DMS114 treated with DMSO at 0.1 percent for 48 hours (cell line): Measurements from ENCODE around the gene QKI.
"Not testable (repeated sequence)": the region's sequence is repeated elsewhere in the genome, so short reads cannot be mapped to it uniquely, and the experiment has no call there.

ENCODE experiments used
- DNase-seq: peaks from one replicate; lab custom pipeline; 2025; ENCODE audit not compliant: unreplicated experiment; lab: John Stamatoyannopoulos, UW

Gene QKI

DNA sequence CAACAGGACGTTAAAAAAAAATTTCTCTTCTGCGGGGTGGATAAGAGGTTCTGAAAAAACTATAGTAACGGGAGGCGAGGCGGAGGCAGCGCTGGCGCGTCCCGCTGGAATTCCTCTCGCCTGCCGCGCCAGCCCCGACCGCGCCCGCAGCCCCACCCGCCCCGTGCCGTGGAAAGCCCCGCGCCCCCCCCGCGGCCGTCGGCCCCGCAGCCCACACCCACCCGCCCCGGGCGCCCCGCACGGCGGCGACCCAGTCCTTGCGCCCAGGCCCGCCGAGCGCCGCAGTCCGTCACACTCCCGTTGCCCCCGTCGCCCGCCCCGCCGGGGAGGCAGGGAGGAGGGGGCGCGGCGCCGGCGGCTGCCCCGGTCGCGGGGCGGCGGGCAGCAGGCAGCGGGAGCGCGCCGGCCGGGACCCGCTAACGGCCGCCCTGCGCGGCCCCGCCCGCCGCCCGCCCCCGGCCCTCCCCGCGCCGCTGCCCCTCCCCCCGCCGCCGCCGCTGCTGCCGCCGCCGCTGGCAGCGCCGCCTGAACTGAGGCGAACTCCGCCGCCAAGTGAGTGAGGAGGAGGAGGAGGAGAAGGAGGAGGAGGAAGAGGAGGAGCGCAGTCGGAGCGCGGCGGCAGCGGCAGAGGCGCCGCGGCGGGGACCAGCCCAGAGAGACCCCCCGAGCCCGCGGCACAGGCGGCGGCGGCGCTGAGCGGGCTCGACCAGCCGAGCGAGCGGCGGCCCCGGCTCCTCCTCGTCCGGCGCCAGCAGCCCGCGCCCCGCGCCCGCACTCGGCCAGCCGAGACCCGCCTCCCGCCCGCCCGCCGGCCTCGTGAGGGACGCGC is at the start of gene QKI:
TSS of gene QKI (plus strand) at position 602 of the 829 bp plus-strand sequence. CDS start 476 bp downstream, outside the sequence.
- peak; percentile 4 for DNase-seq

DNA sequence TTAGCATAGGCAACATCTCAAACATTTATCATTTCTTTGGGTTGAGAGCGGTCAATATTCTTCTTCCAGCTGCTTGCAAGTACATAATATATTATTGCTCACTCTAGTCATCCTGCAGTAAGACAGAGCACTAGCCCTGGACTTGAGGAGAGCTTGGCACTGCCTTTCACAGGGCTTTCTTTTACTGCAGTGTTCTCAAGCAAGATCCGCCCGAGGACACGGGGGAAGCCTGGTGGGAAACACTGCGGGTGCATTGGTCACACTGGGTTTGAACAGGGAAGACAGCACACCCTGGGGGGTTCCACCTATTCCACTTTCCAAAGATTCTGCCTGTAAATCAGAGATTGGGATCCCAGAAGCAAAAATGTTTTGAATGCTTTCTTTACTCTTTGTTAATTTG is 48.2 kb upstream of the QKI start:
- DNase-seq = no peak

DNA sequence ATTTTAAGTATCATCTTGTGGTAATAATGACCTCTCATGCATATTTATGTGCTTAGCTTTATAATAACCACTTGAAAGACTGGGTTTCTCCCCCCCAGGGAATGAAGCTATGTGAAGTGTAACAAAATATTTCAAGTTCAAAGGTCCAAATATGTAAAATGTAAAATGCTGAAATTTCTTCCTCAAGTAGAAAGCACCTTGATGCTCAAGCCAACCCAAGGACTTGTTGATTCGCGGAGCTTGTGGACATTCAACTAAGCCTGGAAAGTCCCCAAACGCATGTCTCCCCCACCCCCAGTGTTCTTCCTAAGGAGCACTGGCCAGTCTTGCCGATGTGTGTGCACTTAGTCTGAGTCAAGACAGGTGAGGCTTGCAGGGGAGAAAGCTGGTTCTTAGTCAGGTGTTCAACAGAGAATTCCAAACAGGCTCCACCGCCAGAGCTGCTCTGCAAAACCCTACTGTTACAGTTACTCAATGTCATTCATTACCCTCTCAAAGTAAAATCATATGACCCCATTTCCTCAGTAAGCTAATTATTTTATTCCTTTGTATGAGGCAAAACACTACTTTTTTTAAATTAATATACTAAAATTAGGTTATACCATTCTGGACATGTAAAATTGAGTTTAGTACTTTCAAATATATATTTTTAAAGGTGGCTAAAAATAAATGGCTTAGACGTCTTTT is 46.9 kb upstream of the QKI start:
- DNase-seq = no peak

DNA sequence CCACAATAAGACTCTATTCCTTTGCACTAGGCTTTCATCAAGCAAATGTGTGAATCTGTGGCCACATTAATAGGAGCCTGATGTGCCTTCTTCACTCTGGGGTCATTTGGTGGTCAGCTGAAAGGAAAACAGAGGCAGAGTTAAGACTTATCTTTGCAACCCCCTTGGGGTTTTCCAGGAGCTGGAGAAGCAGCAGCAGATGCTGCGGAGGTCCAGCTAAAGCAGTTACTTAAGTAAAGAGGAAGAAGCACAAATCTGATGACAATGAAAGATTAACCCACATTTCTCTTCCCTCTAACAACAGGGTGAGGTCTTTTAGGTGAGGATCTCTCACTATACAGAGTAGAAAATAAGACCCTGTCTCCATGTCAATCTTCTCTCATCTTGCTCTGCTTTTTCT is 45.4 kb upstream of the QKI start:
- DNase-seq = no peak

DNA sequence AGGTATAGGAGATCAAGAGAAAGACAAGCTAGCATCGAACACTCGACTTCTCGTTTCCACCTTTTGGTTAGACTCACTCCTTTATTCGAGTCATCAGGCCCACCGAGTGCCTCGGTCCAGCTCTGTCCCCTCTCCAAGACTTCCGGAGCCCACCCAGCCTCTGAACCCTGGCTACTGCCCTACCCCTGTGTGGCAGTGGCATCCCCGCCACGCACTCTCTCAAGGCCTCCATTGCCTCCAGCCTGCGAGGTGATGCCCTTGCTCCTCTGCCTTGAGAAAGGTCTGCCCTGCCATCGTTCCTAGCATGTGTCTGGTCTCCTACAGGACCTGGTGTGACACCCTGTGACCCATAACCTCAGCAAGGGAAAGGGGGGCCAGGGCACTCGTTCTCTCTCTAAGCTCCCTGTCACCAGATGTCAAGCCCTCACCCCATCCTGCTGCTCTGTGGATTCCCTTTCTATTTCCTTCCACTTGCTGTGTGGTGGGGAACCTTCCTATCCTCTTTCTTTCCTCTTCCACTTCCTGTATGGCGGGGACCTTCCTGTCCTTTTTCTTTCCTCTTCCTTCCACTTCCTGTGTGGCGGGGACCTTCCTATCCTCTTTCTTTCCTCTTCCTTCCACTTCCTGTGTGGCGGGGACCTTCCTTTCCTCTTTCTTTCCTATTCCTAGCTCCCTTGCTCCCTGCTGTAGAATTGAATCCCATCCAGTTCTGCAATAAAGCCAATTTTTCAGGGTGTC is 44.7 kb upstream of the QKI start:
- no peak for DNase-seq

DNA sequence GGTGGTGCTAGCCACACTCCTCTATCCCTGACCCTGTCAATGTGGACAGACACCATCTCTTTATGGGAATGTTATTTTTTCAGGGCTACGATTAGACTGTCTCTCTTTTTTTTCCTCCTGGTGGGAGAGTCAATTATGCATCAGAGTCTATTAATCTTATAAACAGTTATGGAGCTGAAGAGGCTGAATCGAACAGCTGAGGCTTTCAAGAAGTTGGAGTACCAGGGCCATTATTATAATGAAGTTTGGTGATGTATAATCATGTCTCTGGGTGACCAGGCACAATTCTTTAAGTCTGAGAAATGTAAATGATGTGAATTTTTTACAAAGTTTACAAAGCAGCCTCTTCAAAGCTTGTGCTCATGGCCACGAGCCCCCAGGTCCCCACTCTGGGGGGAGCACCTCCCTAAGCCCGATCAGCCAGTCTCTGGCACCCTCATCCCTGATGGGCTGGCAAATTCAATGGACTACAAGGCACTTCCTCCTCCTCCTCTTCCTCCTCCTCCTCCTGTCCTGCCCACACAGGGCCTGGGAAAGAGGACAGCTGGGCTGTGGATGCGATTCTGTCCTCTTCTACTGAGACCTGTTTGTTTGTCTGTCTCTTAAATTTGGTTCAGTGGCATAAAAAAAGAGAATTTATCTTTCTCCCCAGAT is 43.9 kb upstream of the QKI start:
- no peak for DNase-seq

DNA sequence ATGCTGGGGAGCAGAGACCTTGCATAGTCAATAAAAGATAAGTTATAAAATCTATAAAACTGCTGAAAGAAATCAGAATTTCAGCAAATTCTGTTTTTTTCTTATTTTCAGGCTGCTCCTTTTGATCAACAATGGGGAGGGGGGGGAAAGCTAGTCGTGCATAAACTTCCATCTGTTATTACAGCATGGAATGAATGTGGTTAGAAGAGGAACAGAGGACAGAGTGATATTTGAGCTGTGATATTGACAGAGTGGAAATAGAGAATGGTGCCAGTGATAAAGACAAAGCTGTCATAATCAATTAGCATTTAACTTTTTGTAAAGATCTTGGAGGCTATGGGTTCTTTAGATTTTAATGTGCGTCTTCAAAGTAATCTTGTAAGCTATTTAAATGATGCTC is 43.4 kb upstream of the QKI start:
- DNase-seq = no peak

DNA sequence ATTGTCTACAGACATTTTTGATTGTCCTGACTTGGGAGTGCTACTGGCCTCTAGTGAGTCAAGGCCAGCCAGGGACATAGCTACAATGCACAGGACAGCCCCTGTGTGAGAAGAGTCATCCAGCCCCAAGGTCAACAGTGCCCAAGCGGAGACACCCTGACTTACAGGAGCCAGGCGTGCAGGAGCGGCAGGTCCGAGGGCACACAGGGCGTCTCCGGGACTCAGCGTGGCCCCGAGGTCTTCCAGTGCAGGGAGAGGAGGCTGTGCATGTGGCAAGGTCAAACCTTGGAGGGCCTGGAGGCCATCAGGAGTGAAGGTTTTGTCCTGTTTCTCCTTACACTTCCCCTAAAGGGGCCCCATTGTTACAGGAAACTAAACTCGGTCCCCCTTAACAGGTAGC is 41.3 kb upstream of the QKI start:
- no peak for DNase-seq

DNA sequence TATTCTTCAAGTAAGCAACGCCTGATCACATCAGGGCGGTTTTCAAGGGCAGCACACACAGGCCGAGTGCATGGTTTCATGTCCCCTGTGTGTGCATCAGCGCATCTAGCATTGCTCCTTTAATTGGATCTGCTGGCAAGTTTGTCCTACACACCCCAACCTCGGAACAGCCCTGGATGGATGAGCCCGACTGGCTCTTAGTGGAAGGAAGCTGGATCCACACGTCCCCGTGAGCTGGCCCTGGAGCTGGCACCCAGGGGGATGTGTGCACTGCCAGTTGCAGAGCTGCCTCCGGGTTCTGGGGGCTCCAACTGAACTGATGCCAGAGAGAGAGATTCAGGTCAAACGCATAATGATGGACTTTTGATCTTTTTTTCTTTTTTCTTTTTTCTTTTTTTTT is 39.2 kb upstream of the QKI start:
- no peak for DNase-seq

DNA sequence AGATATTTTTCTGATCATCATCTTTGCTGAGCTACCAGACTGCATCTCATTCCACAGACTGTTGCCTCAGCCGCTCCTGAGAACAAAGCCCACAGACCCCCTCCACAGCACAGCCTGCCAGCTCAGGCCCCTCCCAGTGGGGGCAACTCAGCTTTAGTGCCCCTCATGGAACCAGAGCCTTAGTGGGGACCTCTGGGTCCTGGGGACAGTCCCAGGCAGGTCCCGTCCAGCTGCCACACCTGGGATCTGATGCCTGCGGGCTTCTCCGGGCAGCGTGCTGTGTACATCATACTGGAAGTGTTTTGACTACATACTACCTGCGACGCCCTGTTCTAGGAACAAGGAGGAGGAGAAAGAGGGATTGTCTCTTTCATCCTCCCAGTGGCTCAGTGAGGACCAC is 38.3 kb upstream of the QKI start:
- no peak for DNase-seq

DNA sequence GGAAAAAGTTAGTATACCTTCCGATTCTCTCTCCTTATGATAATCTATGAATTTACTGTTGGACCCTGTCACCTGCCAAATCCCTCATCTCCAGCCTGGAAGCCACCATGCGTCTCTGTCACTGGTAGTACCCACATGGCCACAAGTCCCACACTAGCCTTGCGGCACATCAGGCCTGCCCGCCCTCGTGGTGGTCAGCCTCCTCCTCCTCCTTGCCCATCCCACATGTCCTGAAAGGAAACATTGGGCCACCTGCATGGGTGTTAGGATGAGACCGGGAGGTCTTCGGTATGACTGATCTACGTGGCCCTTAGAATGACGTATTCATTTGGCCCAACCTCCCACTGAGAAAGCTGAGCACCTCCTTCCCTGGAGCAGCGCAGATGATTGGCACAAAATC is 37.0 kb upstream of the QKI start:
- no peak for DNase-seq

DNA sequence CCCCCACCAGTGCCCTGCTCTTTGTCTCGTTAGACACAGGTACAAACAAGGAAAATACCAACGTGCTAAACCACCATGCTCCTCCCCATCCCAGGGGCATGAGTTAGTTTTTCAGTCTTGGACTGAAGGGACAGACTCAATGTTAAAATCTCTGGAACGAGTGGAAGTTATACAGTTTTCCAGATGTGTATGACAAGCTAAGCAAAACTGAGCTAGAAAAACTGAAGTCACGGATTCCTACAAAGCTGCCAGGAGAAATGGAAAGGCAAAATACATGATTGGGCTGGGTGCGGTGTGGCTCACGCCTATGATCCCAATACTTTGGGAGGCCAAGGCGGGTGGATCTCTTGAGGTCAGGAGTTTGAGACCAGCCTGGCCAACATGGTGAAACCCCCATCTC is 34.3 kb upstream of the QKI start:
- DNase-seq = no peak

DNA sequence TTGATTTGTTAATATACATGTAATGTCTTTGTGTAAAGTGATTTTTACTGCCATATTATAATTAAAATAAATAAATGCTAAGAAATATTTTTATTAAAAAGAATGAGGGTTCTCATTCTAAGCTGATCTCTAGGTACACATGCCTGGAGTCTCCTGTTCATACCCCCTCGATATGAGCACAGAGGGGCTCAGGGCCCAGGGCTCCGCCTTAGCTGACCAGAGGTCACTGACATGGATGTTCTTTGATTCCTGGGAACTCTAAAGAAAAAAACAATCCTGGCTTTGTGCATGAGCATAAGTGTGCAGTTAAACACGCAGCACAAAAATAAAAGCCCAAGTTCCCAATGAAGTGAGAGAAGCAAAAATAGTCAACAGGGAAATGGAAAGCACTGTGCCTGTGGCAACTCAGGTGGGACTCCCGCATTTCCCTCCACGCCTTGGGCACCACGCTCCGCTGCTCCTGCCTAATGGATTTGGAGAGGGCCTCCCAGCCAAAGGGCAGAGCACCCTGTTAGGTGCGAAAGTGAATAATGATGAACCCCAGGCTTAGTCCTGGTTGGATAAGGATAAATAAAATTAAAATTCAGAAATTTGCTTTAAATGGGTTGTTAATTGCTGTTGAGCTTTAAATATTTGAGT is 33.3 kb upstream of the QKI start:
- DNase-seq = no peak

DNA sequence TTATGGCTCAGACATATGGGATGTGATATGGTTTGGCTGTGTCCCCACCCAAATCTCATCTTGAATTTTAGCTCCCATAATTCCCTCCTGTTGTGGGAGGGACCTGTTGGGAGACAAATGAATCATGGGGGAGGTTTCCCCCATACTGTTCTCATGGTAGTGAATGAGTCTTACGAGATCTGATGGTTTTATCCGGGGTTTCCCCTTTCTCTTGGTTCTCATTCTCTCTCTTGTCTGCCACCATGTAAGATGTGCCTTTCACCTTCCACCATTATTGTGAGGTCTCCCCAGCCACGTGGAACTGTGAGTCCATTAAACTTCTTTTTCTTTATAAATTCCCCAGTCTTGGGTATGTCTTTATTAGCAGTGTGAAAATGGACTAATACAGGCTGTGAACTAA is 31.1 kb upstream of the QKI start:
- not testable (repeated sequence) for DNase-seq

DNA sequence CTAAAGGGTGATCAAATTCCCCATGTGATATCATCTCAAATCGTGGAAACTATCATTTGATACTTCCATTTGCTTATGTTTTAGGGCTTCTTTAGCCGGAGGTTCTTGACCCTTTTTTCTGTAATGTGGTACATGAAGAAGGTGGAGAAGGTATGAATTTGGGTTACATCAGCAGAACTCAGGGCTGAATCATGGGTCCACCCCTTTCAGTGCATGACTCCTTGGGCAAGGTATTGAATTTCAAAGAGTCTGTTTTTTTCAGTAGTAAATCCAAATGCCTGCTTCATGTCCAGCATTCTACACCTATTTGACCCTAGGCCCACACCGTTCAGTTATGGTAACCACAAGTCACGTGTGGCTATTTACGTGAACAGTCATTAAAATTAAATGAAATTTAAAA is 30.6 kb upstream of the QKI start:
- no peak for DNase-seq

DNA sequence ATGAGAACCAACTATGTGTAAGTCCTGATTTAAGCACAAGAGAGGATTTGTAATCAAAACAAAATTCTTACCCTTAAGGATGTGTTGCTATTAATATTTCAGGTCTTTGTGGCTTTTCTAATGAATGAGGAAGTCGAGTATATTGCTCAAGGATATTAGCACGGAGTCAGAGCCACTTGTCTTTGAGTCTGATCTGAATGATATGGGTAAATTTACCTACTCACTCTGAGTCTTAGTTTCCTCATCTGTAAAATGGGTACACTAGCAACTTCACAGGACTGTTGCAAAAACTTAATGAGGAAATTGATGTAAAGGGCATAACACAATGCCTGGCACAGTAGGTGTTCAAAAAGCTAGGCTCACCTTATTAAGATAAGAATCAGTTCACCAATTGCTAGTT is 30.0 kb upstream of the QKI start:
- no peak for DNase-seq

DNA sequence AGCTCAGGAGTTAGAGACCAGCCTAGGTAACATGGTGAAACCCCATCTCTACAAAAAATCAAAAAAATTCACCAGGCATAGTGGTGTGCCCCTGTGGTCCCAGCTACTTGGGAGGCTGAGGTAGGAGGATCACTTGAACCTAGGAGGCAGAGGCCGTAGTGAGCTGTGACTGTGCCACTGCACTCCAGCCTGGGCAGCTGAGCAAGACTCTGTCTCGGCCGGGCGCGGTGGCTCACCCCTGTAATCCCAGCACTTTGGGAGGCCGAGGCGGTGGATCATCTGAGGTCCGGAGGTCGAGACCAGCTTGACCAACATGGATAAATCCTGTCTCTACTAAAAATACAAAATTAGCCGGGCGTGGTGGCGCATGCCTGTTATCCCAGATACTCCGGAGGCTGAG is 29.0 kb upstream of the QKI start:
- DNase-seq = not testable (repeated sequence)

DNA sequence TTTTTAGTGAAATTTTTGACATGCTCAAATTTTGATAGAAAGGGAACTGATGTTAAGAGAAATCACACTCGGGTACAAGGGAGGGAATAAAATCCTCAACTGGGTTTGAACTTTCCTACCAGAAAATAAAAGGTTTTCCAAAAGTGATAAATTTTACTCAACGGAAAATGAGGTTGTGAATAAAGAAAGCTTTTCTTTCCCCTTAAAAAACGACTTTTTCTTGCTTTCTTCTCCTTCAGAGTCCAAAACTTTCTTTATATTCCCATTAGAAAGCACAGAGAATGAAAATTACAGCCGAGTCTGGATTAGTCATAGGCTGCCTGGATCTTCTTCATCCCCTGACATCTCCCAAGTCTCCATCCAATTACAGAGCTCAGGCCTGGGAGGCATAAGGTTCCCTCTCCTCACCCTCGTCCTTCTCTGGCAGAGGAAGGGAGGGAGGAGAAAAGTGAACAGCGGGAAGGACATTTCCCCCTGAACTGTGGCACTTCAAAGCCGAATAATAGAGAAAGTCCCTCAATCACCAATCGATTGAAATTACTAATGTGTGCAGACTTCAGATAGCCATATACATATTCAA is 28.1 kb upstream of the QKI start:
- no peak for DNase-seq

DNA sequence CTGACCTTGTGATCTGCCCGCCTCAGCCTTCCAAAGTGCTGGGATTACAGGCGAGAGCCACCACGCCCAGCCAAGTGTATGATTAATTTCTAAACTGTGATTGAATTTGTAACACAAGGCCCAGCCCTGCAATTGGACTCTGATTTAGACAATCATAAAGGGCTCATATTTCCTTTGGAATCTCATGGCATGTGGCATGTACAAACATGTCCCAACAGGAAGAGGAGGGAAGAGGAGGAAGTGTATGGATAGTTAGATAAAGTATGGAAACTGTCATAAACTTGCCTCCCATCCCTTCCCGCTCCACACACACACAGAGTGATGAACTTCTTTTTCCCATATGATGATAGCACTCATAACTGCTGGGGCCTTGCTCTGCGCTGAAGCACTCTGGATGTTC is 27.2 kb upstream of the QKI start:
- DNase-seq = no peak

DNA sequence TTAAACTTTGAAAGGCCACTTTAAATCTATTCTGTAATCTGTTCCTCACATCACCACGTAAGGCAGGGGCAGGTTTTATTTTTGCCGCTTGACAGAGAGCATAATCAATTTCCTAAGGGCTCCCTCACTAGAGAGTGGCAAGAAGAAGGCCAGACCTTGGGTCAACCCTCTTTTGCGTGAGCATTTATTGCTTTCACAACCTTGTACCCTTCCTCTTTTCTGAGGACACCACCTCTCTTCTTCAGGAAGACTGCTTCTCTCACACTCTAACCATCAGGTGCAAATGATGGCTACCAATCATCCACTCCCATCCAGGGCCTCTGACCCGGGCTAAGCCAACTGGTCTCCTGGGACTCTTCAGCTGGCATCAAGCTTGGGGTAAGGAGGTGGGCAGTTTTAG is 25.2 kb upstream of the QKI start:
- no peak for DNase-seq

DNA sequence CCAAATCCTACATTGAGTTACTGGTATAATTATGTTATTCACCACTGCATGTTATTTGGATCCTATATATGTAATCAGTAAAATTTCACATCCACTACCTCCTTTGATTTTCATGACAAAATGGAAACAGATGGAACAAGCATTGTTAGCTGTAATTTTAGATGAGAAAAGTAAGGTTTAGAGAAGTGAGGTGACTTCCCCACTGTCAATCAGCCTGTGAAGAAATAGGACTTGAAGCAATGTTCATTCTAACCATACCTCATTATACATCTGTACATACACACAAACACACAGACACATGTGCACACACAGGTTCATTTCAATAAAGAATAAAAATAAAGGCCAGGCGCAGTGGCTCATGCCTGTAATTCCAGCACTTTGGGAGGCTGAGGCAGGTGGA is 23.7 kb upstream of the QKI start:
- DNase-seq = no peak
